Measurements from ENCODE around the gene LPXN. TPM values are rescaled to one million over a fixed set of nuclear protein-coding genes. Genes with fewer than 3 reads are reported as not detected.

Gene LPXN
- polyA plus RNA-seq, 2 of the 4 experiments (the other 2 are of a cell fraction) = 2.5 to 6.6 TPM

- TF ChIP-seq REST (IDR thresholded peaks at IDR 0.05) = no peak
Measured at GRCh38 chr11:58616594-58616993, 40.9 kb upstream of the LPXN start (continued).

GRCh38 chr11:58615559-58615958, 39.9 kb upstream of the LPXN start:
- Histone ChIP-seq H3K4me2 (no peak overlapping the region), H3K9me3 (no peaks in the 10 kb centered on the region), H3K4me1 (no peaks in the 10 kb centered on the region), H3K4me3 (no peak overlapping the region), H3K27ac (no peak overlapping the region)
- WGBS (ENCODE audit: missing lambda C conversion rate) = 81% methylated on average over 1 of the region's 1 CpG
- ChIA-PET CTCF (no interaction called here), POLR2A (no interaction called here)
- TF ChIP-seq MAFK (IDR thresholded peaks at IDR 0.05; ENCODE audit: partially characterized antibody) (peak; percentile 88), ZNF302 (CRISPR knock-in tag; IDR thresholded peaks at IDR 0.05) (no peak)
- no peak for DNase-seq (ENCODE audit: low read depth in 1 of 2, low spot score in 1 of 2)
- no peak for FAIRE-seq
- no peak for ATAC-seq

- Histone ChIP-seq H3K4me2 (no peak overlapping the region), H3K9me3 (no peaks in the 10 kb centered on the region), H3K27ac (no peak overlapping the region), H3K4me1 (no peaks in the 10 kb centered on the region), H3K4me3 (no peak overlapping the region)
- DNase-seq (ENCODE audit: low read depth in 1 of 2, low spot score in 1 of 2) = no peak
- 89% methylated on average over 2 of the region's 2 CpGs for WGBS (ENCODE audit: missing lambda C conversion rate)
- ChIA-PET CTCF (interaction anchor here (0.6 kb wide), 1 partner anchor 1156 kb away, joined by 3 read pairs; no protein-coding TSS in a partner anchor), POLR2A (no interaction called here)
- no peak for ATAC-seq
- TF ChIP-seq RFX5 (IDR thresholded peaks at IDR 0.05) (no peak), EHMT2 (IDR thresholded peaks at IDR 0.05; ENCODE audit: low read depth) (no peak), MAZ (IDR thresholded peaks at IDR 0.05; ENCODE audit: borderline replicate concordance, low read depth, low read length) (no peak), ZFP36 (IDR thresholded peaks at IDR 0.05; ENCODE audit: borderline replicate concordance, partially characterized antibody) (no peak), CBX2 (IDR thresholded peaks at IDR 0.05; ENCODE audit: borderline replicate concordance, low read depth) (no peak), ZNF302 (CRISPR knock-in tag; IDR thresholded peaks at IDR 0.05) (no peak), HES2 (IDR thresholded peaks at IDR 0.05) (no peak), EP300 (IDR thresholded peaks at IDR 0.05) (no peak)
- no peak for FAIRE-seq
Measured at GRCh38 chr11:58613228-58613627, 37.6 kb upstream of the LPXN start.

GRCh38 chr11:58609723-58610122, 34.1 kb upstream of the LPXN start:
- DNase-seq (ENCODE audit: low read depth in 1 of 2, low spot score in 1 of 2) = no peak
- POLR2A ChIA-PET = no interaction called here
- Histone ChIP-seq H3K4me2 (no peak overlapping the region), H3K4me1 (peaks cover 17% of the 10 kb centered on the region; the same call in 2 of the 3 replicates), H3K4me3 (no peak overlapping the region), H3K27ac (no peak overlapping the region), H3K9me3 (no peaks in the 10 kb centered on the region)
- CTCF ChIA-PET = interaction anchor here (0.6 to 1.1 kb wide), 2 partner anchors 20 to 486 kb away, joined by 3 read pairs; no protein-coding TSS in a partner anchor
- no peak for FAIRE-seq
- ATAC-seq = no peak
- 91% methylated on average over 8 of the region's 8 CpGs for WGBS (ENCODE audit: missing lambda C conversion rate)
- TF ChIP-seq ZC3H11A (IDR thresholded peaks at IDR 0.05) = no peak
- no peak for TF ChIP-seq RAD21 (conservative IDR thresholded peaks at IDR 0.05 in 1 of 2, IDR thresholded peaks at IDR 0.05 in 1 of 2)
- no peak for TF ChIP-seq JUN (IDR thresholded peaks at IDR 0.05)
- TF ChIP-seq CBX8 (IDR thresholded peaks at IDR 0.05) = no peak
- no peak for TF ChIP-seq EHF (CRISPR knock-in tag; IDR thresholded peaks at IDR 0.05)
- no peak for TF ChIP-seq NFE2L2 (conservative IDR thresholded peaks at IDR 0.05; ENCODE audit: low read length)
- TF ChIP-seq POLR2A (IDR thresholded peaks at IDR 0.05; ENCODE audit: low read length) = no peak
- no peak for TF ChIP-seq ELK1 (IDR thresholded peaks at IDR 0.05; ENCODE audit: low read depth, low read length)
- TF ChIP-seq EHMT2 (IDR thresholded peaks at IDR 0.05; ENCODE audit: low read depth) = no peak
- TF ChIP-seq PBX3 (IDR thresholded peaks at IDR 0.05) = no peak
- TF ChIP-seq KDM5A (IDR thresholded peaks at IDR 0.05) = no peak
- no peak for TF ChIP-seq NPAS2 (CRISPR knock-in tag; IDR thresholded peaks at IDR 0.05; ENCODE audit: borderline replicate concordance)
- no peak for TF ChIP-seq SREBF2 (IDR thresholded peaks at IDR 0.05)
- TF ChIP-seq FOSL2 (IDR thresholded peaks at IDR 0.05) = no peak
- TF ChIP-seq FOSL2 (CRISPR knock-in tag; IDR thresholded peaks at IDR 0.05) = no peak
- TF ChIP-seq REST (IDR thresholded peaks at IDR 0.05) = no peak

All from A549 (cell line).